K562 (cell line): ENCODE data around the gene MAML1.

Source experiments
- L3MBTL2 ChIP-seq: fragments of 450-650 bp; IDR thresholded peaks from 2 replicates; pipeline ENCODE4 v1.6.1; 2016; ENCODE audit warnings: mild to moderate bottlenecking, moderate library complexity
- TCF7L2 ChIP-seq: fragments of 150-350 bp; IDR thresholded peaks from 2 replicates; pipeline ENCODE4 v1.6.1; 2016; ENCODE audit warnings: low read depth, mild to moderate bottlenecking, low read length, moderate library complexity
- YY1 ChIP-seq, 3 experiments: IDR thresholded peaks; 2 replicates each; pipeline ENCODE4 v1.6.1; 2011; ENCODE audit warnings: low read length in 2 of 3, mild to moderate bottlenecking in 2 of 3, moderate library complexity in 2 of 3, borderline replicate concordance in 1 of 3, control low read depth in 1 of 3, low read depth in 1 of 3; ENCODE audit not compliant: insufficient read depth in 3 of 3, insufficient replicate concordance in 2 of 3, control insufficient read depth in 1 of 3, insufficient read length in 1 of 3; ENCODE audit errors: extremely low read depth in 1 of 3

DNA sequence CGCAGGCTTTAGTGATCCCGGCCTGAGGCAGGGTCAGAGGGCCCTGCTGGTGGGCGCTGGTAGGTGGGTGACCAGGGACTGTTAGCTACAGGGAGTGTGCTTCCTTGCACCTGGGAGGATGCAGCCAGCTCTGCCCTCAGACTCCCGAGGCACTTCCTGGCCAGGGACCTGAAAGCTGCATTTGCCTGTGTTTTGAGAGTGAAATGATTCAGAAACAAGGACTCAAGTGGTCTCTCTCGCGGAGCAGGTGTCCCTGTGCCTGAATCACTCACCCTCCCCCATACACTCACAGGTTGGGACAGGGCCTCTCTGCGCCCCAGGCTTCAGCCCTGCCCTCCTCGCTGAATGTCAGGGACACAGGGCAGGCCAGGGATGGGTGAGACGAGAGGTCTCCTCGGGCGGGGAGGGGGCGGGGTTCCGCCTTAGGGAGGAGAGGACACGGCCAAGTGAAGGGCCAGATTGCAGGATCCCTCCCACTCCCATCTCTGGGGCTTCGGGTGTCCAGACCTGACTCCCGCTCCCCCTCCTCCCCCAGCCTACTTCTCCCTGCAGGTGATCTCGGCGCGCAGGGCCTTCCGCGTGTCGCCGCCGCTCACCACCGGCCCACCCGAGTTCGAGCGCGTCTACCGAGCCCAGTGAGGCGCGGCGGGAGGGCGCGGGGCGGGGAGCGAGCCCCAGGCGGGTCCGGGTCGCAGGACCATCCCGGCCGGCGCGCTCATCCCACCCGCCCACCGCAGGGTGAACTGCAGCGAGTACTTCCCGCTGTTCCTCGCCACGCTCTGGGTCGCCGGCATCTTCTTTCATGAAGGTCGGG is 62.6 kb downstream of the MAML1 start:
- TF ChIP-seq L3MBTL2: no peak
- no peak for TF ChIP-seq YY1 (IDR thresholded peaks at IDR 0.05; ENCODE audit: borderline replicate concordance in 1 of 3, control insufficient read depth in 1 of 3, extremely low read depth in 1 of 3, insufficient read depth in 3 of 3, insufficient read length in 1 of 3, insufficient replicate concordance in 2 of 3, low read depth in 1 of 3, low read length in 2 of 3)
- no peak for TF ChIP-seq TCF7L2
